BE2C (cell line): Measurements from ENCODE around the gene NIT2.
"Not testable (repeated sequence)": the region's sequence is repeated elsewhere in the genome, so short reads cannot be mapped to it uniquely, and the experiment has no call there.

Experiments used
- DNase-seq: peaks from one replicate; pipeline ENCODE4 v3.0.0-alpha.2; 2020
- H3K27me3 ChIP-seq: fragments of 250-450 bp; sonication (Bioruptor Pico); 2 replicates; pipeline ENCODE4 v1.5.1; 2020; ENCODE audit warnings: mild to moderate bottlenecking
- H3K36me3 ChIP-seq: fragments of 250-450 bp; sonication (Bioruptor Pico); 2 replicates; pipeline ENCODE4 v1.5.1; 2020; ENCODE audit warnings: mild to moderate bottlenecking
- H3K4me1 ChIP-seq: fragments of 250-450 bp; sonication (Bioruptor Pico); 2 replicates; pipeline ENCODE4 v1.5.1; 2020
- H3K4me3 ChIP-seq: 2 replicates; pipeline ENCODE4 v1.5.1; 2011; ENCODE audit warnings: low read depth, low read length
- H3K9me3 ChIP-seq: fragments of 250-450 bp; sonication (Bioruptor Pico); 2 replicates; pipeline ENCODE4 v1.5.1; 2020
- CTCF ChIP-seq: IDR thresholded peaks from 2 replicates; pipeline ENCODE4 v1.5.1; 2012; ENCODE audit warnings: mild to moderate bottlenecking, low read depth, low read length

Gene NIT2

GRCh38 chr3:100333051-100333450 lies 1.5 kb upstream of the NIT2 start:
- H3K4me1 ChIP-seq: no peaks in the 10 kb centered on the region; the same call in 1 of the 2 replicates
- DNase-seq: no peak
- H3K27me3 ChIP-seq: no peaks in the 10 kb centered on the region
- no peak for TF ChIP-seq CTCF
- no peak overlapping the region for H3K4me3 ChIP-seq
- no peaks in the 10 kb centered on the region for H3K36me3 ChIP-seq
- no peaks in the 10 kb centered on the region for H3K9me3 ChIP-seq

GRCh38 chr3:100333970-100334487 lies 528 bp upstream of the NIT2 start:
- Histone ChIP-seq H3K4me1 (no peaks in the 10 kb centered on the region; the same call in 1 of the 2 replicates), H3K4me3 (peak overlapping the region; percentile 70), H3K27me3 (no peaks in the 10 kb centered on the region), H3K36me3 (no peaks in the 10 kb centered on the region), H3K9me3 (no peaks in the 10 kb centered on the region)
- no peak for TF ChIP-seq CTCF
- no peak for DNase-seq

DNA sequence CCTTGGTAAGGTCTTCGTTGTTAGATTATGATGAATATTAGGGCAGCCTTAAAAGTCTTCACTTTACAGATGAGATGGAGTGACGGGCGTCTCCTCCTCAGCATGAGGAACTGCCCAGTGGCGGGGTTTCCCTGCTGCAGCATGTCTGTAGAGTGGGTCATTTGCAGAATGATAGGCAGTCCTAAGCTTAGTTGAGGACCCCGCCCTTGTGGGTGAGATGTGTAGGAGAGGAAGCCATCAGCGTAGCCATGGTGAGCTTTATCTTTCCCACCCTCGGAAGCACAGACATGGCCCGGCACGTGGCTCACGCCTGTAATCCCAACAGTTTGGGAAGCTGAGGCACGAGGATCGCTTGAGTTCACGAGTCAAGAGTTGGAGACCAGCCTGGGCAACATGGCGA lies 877 bp downstream of the NIT2 start:
- Histone ChIP-seq H3K4me3 (peak overlapping the region; percentile 70), H3K4me1 (no peaks in the 10 kb centered on the region; the same call in 1 of the 2 replicates), H3K9me3 (no peaks in the 10 kb centered on the region), H3K27me3 (no peaks in the 10 kb centered on the region), H3K36me3 (no peaks in the 10 kb centered on the region)
- no peak for TF ChIP-seq CTCF
- DNase-seq: peak; percentile 20

- H3K9me3 ChIP-seq, H3K4me1 ChIP-seq, H3K36me3 ChIP-seq, DNase-seq, H3K27me3 ChIP-seq, H3K4me3 ChIP-seq: not testable (repeated sequence)
These were observed 1.7 kb downstream of the NIT2 start for GRCh38 chr3:100336229-100336628.

GRCh38 chr3:100338911-100339310 lies 4.4 kb downstream of the NIT2 start:
- H3K4me3 ChIP-seq: no peak overlapping the region
- no peak for DNase-seq
- H3K4me1 ChIP-seq: no peaks in the 10 kb centered on the region; the same call in 1 of the 2 replicates
- TF ChIP-seq CTCF: no peak
- no peaks in the 10 kb centered on the region for H3K9me3 ChIP-seq
- peaks cover 17% of the 10 kb centered on the region; the same call in 1 of the 2 replicates for H3K36me3 ChIP-seq
- no peaks in the 10 kb centered on the region for H3K27me3 ChIP-seq

DNA sequence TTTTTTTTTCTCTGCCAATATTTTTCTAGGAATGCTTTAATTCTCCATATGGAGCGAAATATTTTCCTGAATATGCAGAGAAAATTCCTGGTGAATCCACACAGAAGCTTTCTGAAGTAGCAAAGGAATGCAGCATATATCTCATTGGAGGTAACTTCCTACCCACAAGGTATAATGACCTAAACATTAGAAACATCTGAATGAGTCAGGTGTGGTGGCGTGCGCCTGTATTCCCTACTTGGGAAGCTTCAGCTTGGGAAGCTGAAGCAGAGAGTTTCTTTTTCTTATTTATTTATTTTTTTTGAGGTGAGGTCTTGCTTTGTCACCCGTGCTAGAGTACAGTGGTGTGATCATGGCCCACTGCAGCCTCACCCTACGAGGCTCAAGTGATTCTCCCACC lies 5.2 kb downstream of the NIT2 start:
- Histone ChIP-seq H3K4me3 (no peak overlapping the region), H3K4me1 (no peaks in the 10 kb centered on the region; the same call in 1 of the 2 replicates), H3K27me3 (no peaks in the 10 kb centered on the region), H3K36me3 (peaks cover 17% of the 10 kb centered on the region; the same call in 1 of the 2 replicates), H3K9me3 (no peaks in the 10 kb centered on the region)
- no peak for TF ChIP-seq CTCF
- DNase-seq: no peak
